ENCODE measurements around the gene HDAC9.

- TF ChIP-seq, protein P1, sequence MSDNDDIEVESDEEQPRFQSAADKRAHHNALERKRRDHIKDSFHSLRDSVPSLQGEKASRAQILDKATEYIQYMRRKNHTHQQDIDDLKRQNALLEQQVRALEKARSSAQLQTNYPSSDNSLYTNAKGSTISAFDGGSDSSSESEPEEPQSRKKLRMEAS (IDR thresholded peaks at IDR 0.05), result no peak
- TF ChIP-seq, protein P2, sequence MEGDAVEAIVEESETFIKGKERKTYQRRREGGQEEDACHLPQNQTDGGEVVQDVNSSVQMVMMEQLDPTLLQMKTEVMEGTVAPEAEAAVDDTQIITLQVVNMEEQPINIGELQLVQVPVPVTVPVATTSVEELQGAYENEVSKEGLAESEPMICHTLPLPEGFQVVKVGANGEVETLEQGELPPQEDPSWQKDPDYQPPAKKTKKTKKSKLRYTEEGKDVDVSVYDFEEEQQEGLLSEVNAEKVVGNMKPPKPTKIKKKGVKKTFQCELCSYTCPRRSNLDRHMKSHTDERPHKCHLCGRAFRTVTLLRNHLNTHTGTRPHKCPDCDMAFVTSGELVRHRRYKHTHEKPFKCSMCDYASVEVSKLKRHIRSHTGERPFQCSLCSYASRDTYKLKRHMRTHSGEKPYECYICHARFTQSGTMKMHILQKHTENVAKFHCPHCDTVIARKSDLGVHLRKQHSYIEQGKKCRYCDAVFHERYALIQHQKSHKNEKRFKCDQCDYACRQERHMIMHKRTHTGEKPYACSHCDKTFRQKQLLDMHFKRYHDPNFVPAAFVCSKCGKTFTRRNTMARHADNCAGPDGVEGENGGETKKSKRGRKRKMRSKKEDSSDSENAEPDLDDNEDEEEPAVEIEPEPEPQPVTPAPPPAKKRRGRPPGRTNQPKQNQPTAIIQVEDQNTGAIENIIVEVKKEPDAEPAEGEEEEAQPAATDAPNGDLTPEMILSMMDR (CRISPR knock-in tag; IDR thresholded peaks at IDR 0.05), result no peak
- TF ChIP-seq THYN1 (CRISPR knock-in tag; IDR thresholded peaks at IDR 0.05; ENCODE audit: borderline replicate concordance, low read depth) (no peak), NKX3-1 (CRISPR knock-in tag; IDR thresholded peaks at IDR 0.05) (no peak)
- TF ChIP-seq, protein P3, sequence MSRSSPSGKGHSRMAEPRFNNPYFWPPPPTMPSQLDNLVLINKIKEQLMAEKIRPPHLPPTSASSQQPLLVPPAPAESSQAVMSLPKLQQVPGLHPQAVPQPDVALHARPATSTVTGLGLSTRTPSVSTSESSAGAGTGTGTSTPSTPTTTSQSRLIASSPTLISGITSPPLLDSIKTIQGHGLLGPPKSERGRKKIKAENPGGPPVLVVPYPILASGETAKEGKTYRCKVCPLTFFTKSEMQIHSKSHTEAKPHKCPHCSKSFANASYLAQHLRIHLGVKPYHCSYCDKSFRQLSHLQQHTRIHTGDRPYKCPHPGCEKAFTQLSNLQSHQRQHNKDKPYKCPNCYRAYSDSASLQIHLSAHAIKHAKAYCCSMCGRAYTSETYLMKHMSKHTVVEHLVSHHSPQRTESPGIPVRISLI (CRISPR knock-in tag; IDR thresholded peaks at IDR 0.05; ENCODE audit: borderline replicate concordance), result no peak
Observed at GRCh38 chr7:18521945-18522566, 26.5 kb downstream of the HDAC9 start.
